GM12865 (cell line): ENCODE data around the gene TRIM66.

Experiments
- DNase-seq: peaks from one replicate; pipeline ENCODE4 v3.0.0; 2010; ENCODE audit warnings: low read depth
- H3K4me3 ChIP-seq: 2 replicates; pipeline ENCODE4 v1.5.1; 2011; ENCODE audit warnings: mild to moderate bottlenecking, low read depth, low read length, control low read depth
- TF ChIP-seq, protein P1 (sequence below): IDR thresholded peaks from 2 replicates; pipeline ENCODE4 v1.5.1; 2011; ENCODE audit warnings: low read length, control low read depth, low read depth, inconsistent platforms; ENCODE audit not compliant: insufficient read depth; ENCODE audit errors: missing control alignments

The TRIM66 gene

DNA sequence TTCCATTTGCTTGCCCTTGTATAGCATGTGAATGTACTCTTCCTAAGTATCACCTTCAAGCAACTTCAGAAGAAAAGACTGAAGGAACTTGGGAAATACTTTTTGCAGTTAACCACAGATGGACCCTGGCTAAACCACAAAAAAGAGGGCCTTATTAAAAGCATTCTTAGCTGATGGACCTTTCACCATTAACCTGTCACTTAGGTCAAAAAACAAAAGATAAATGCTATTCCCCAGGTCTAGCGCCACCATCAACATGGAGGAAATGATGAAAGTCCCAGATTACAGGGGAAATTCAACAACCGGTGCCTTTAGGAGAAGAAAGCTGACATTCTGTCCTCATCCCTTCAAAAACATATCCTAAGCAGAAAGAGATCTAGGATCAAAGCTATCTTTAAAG, 117.9 kb downstream of the TRIM66 start:
- no peak overlapping the region for H3K4me3 ChIP-seq
- TF ChIP-seq, protein P1, sequence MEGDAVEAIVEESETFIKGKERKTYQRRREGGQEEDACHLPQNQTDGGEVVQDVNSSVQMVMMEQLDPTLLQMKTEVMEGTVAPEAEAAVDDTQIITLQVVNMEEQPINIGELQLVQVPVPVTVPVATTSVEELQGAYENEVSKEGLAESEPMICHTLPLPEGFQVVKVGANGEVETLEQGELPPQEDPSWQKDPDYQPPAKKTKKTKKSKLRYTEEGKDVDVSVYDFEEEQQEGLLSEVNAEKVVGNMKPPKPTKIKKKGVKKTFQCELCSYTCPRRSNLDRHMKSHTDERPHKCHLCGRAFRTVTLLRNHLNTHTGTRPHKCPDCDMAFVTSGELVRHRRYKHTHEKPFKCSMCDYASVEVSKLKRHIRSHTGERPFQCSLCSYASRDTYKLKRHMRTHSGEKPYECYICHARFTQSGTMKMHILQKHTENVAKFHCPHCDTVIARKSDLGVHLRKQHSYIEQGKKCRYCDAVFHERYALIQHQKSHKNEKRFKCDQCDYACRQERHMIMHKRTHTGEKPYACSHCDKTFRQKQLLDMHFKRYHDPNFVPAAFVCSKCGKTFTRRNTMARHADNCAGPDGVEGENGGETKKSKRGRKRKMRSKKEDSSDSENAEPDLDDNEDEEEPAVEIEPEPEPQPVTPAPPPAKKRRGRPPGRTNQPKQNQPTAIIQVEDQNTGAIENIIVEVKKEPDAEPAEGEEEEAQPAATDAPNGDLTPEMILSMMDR, result no peak
- DNase-seq, result no peak
